Measurements from ENCODE around the gene USP54.

Gene USP54, protein sequence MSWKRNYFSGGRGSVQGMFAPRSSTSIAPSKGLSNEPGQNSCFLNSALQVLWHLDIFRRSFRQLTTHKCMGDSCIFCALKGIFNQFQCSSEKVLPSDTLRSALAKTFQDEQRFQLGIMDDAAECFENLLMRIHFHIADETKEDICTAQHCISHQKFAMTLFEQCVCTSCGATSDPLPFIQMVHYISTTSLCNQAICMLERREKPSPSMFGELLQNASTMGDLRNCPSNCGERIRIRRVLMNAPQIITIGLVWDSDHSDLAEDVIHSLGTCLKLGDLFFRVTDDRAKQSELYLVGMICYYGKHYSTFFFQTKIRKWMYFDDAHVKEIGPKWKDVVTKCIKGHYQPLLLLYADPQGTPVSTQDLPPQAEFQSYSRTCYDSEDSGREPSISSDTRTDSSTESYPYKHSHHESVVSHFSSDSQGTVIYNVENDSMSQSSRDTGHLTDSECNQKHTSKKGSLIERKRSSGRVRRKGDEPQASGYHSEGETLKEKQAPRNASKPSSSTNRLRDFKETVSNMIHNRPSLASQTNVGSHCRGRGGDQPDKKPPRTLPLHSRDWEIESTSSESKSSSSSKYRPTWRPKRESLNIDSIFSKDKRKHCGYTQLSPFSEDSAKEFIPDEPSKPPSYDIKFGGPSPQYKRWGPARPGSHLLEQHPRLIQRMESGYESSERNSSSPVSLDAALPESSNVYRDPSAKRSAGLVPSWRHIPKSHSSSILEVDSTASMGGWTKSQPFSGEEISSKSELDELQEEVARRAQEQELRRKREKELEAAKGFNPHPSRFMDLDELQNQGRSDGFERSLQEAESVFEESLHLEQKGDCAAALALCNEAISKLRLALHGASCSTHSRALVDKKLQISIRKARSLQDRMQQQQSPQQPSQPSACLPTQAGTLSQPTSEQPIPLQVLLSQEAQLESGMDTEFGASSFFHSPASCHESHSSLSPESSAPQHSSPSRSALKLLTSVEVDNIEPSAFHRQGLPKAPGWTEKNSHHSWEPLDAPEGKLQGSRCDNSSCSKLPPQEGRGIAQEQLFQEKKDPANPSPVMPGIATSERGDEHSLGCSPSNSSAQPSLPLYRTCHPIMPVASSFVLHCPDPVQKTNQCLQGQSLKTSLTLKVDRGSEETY (N-terminal part only)

DNA sequence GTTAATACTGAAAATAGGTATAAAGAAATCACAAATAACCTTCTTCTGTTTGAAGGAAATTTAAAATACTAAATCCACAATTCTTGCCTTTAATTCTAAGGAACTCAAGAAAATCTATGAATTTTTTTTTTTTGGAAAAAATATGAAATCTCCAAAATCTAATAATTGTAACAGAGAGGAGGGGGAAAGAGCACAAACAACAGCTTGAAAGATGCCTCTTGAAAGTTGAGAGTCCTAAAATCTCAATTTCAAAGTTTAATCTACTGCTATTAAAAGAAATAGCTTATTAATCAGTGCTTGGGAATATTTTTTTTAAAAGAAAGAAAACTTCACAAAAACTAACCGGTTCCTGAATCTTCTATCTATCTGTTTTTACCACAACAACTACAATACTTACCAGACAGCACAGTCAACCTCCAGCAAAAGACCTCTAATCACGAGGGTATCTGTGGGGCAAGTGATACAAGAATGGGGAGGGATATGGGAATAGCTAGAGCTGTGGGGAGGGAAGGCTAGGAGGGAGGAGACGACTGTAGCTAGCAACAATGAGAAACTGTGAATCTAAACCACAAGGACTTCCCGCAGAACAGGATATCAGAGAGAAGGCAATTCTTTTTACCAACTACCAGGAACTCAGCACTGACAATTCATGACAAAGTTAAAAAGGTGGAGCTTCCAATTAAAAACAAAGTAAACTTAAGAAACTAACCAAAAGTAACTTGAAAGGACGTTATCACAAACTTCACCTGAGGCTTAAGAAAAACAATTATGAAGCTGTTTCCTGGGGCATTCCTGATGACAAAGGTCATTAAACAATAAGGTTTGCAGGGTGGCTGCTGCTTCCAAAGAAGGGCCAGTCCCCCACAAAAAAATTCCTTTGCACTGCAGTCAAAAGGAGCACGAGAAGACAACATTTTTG lies at the start of gene USP54:
TSS of gene USP54 (minus strand) at position 462 of the 919 bp plus-strand sequence. CDS start 15,684 bp downstream, outside the sequence.
- Histone ChIP-seq H3K36me3 (ENCODE audit: control insufficient read depth, insufficient read depth, low read length) (no peaks in the 10 kb centered on the region), H3K4me3 (replicated peaks; ENCODE audit: low read depth, low read length) (no peak within 1 kb of the TSS), H3K27me3 (replicated peaks; ENCODE audit: control insufficient read depth, insufficient read depth, low read length) (no peaks in the 10 kb centered on the region)
- TF ChIP-seq, protein P1, sequence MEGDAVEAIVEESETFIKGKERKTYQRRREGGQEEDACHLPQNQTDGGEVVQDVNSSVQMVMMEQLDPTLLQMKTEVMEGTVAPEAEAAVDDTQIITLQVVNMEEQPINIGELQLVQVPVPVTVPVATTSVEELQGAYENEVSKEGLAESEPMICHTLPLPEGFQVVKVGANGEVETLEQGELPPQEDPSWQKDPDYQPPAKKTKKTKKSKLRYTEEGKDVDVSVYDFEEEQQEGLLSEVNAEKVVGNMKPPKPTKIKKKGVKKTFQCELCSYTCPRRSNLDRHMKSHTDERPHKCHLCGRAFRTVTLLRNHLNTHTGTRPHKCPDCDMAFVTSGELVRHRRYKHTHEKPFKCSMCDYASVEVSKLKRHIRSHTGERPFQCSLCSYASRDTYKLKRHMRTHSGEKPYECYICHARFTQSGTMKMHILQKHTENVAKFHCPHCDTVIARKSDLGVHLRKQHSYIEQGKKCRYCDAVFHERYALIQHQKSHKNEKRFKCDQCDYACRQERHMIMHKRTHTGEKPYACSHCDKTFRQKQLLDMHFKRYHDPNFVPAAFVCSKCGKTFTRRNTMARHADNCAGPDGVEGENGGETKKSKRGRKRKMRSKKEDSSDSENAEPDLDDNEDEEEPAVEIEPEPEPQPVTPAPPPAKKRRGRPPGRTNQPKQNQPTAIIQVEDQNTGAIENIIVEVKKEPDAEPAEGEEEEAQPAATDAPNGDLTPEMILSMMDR (IDR thresholded peaks at IDR 0.05; ENCODE audit: insufficient read depth, low read length, poor library complexity, severe bottlenecking): no peak
- DNase-seq (ENCODE audit: extremely low read depth, insufficient read length): no peak

DNA sequence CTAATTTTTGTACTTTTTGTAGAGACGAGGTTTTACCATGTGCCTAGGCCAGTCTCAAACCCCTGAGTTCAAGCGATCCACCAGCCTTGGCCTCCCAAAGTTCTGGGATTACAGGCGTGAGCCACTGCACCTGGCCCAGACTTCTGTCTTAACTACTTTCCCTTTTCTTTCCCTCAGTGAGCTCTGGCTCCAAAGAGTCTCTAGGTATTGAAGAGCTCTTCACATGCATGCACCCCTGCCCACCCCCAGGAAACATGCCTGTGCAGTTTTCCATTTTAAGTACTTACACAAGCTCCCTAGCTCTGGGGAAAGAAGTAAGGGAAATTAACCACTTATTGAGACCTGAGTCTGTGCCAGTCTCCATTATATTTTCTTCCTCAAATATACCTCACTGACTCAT lies 48.1 kb upstream of the USP54 start:
- Histone ChIP-seq H3K36me3 (ENCODE audit: control insufficient read depth, insufficient read depth, low read length) (no peaks in the 10 kb centered on the region), H3K27me3 (replicated peaks; ENCODE audit: control insufficient read depth, insufficient read depth, low read length) (no peaks in the 10 kb centered on the region), H3K4me3 (replicated peaks; ENCODE audit: low read depth, low read length) (no peak overlapping the region)
- TF ChIP-seq, protein P1 (IDR thresholded peaks at IDR 0.05; ENCODE audit: insufficient read depth, low read length, poor library complexity, severe bottlenecking): no peak
- DNase-seq (ENCODE audit: extremely low read depth, insufficient read length): no peak

DNA sequence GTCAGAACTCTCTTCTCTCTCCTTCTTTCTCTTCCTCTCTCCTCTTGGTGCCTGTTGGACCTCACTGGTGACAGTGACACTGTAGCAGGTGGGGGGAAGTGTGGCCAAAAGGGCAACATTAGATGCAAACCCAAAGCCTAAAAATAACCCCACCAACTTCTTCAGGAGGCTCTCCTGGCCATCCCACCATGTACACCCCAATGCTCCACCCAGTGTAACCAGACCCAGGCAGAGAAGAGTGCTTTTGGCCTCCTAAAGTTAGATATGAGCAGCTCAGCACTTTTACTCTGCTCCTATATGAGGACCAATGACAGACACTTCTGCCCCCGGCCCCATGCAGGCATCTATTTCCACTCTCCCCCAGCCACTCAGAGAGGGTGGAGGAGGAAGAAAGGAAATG lies 44.6 kb upstream of the USP54 start:
- no peaks in the 10 kb centered on the region for H3K27me3 ChIP-seq (replicated peaks; ENCODE audit: control insufficient read depth, insufficient read depth, low read length)
- TF ChIP-seq, protein P1 (IDR thresholded peaks at IDR 0.05; ENCODE audit: insufficient read depth, low read length, poor library complexity, severe bottlenecking): no peak
- H3K36me3 ChIP-seq (ENCODE audit: control insufficient read depth, insufficient read depth, low read length): no peaks in the 10 kb centered on the region
- H3K4me3 ChIP-seq (replicated peaks; ENCODE audit: low read depth, low read length): no peak overlapping the region
- no peak for DNase-seq (ENCODE audit: extremely low read depth, insufficient read length)

DNA sequence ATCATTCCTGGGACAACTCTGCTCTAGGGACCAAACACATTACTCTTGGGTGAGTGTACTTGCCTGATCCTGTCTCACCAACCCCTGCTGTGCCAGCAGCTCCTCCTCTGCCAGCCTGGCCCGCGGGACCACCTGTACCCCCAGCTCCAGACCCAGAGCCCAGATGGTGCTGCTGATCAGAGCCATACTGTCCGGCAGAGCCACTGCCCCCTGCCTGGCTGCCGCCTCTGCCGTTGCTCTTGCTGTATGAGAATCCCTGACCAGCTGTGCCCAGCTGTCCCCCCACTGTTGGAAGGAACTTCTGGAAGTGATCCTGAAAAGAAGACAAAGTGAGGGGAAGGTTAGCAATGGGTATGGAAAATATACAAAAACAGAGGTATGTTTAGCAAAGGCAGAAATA lies 43.3 kb upstream of the USP54 start:
- TF ChIP-seq, protein P1 (IDR thresholded peaks at IDR 0.05; ENCODE audit: insufficient read depth, low read length, poor library complexity, severe bottlenecking): no peak
- DNase-seq (ENCODE audit: extremely low read depth, insufficient read length): no peak
- H3K27me3 ChIP-seq (replicated peaks; ENCODE audit: control insufficient read depth, insufficient read depth, low read length): no peaks in the 10 kb centered on the region
- H3K36me3 ChIP-seq (ENCODE audit: control insufficient read depth, insufficient read depth, low read length): no peaks in the 10 kb centered on the region
- no peak overlapping the region for H3K4me3 ChIP-seq (replicated peaks; ENCODE audit: low read depth, low read length)

DNA sequence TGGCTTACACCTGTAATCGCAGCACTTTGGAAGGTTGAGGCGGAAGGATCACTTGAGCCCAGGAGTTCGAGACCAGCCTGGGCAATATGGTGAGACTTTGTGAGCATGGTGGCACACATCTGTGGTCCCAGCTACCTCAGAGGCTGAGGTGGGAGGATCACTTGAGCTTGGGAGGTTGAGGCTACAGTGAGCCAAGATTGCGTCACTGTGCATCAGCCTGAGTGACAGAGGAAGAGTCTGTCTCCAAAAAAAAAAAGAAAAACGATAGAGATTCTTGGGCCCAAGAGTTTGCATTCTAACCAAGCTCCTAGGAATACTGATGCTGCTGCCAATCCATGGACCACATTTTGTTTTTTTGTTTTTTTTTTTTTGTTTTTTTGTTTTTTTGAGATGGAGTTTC lies 38.0 kb upstream of the USP54 start:
- no peak overlapping the region for H3K4me3 ChIP-seq (replicated peaks; ENCODE audit: low read depth, low read length)
- DNase-seq (ENCODE audit: extremely low read depth, insufficient read length): no peak
- no peaks in the 10 kb centered on the region for H3K36me3 ChIP-seq (ENCODE audit: control insufficient read depth, insufficient read depth, low read length)
- H3K27me3 ChIP-seq (replicated peaks; ENCODE audit: control insufficient read depth, insufficient read depth, low read length): no peaks in the 10 kb centered on the region
- TF ChIP-seq, protein P1 (IDR thresholded peaks at IDR 0.05; ENCODE audit: insufficient read depth, low read length, poor library complexity, severe bottlenecking): no peak

All from GM06990 (cell line).